GM13976 (cell line): ENCODE results near the gene GRIA3.

Source experiments
- DNase-seq: peaks from one replicate; pipeline ENCODE4 v3.0.0; 2012; ENCODE audit warnings: low spot score
- in situ Hi-C: fragments of 300-500 bp; cut with MboI; formaldehyde crosslinking; loops from one replicate; pipeline ENCODE4 v1.12.0; 2022; ENCODE audit warnings: low sequenced_read_pairs, mixed read lengths, inconsistent platforms; ENCODE audit not compliant: unreplicated experiment
- TF ChIP-seq, protein P1 (sequence below): IDR thresholded peaks from 2 replicates; pipeline ENCODE4 v1.5.1; 2012; ENCODE audit warnings: borderline replicate concordance, mild to moderate bottlenecking; ENCODE audit not compliant: insufficient read depth; ENCODE audit errors: extremely low read depth, missing control alignments, control extremely low read depth

The GRIA3 gene

DNA sequence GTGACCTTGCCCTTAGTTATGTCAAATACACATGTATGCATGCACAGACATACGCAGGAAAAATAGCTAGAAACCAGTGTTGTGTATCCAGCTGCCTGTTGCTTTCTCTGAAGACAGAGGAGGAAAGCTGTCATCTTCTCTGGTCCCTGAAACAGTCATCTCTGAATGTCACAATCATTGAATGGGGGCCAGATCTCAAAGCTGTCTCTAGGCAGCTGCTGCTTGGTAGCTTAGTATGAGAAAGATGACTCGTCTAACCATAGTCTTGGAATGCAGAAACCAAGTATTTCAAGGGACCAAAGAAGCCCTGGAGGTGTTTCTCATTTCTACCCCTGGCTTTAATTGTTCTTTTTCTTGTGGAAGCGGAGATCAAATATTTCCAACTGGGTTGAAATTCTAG is 4.0 kb downstream of the GRIA3 start:
- TF ChIP-seq, protein P1, sequence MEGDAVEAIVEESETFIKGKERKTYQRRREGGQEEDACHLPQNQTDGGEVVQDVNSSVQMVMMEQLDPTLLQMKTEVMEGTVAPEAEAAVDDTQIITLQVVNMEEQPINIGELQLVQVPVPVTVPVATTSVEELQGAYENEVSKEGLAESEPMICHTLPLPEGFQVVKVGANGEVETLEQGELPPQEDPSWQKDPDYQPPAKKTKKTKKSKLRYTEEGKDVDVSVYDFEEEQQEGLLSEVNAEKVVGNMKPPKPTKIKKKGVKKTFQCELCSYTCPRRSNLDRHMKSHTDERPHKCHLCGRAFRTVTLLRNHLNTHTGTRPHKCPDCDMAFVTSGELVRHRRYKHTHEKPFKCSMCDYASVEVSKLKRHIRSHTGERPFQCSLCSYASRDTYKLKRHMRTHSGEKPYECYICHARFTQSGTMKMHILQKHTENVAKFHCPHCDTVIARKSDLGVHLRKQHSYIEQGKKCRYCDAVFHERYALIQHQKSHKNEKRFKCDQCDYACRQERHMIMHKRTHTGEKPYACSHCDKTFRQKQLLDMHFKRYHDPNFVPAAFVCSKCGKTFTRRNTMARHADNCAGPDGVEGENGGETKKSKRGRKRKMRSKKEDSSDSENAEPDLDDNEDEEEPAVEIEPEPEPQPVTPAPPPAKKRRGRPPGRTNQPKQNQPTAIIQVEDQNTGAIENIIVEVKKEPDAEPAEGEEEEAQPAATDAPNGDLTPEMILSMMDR, result no peak
- in situ Hi-C loops, result no loop called here

DNA sequence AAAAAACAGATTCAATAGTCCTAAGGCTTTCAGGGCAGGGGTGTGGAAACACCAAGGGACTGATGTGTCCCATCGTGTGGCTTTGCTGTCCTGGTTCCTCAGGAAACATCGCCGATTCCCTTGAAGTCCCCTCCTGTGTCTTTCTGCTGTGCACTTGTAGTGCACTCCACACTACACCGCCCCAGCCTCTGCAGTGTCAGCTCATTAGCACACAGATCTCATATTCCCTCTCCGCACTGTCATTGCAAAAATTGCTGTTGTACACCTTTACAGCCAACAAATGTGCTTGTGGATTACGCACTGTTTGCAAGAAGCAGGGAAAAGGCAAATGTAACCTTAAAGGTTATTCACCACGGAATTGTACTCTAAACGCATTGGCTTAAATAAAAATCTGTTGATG is 5.3 kb downstream of the GRIA3 start:
- DNase-seq, result no peak
- in situ Hi-C loops, result no loop called here
- TF ChIP-seq, protein P1, result no peak

More for the DNA sequence above, 4.0 kb downstream of the GRIA3 start:
- no peak for DNase-seq

DNA sequence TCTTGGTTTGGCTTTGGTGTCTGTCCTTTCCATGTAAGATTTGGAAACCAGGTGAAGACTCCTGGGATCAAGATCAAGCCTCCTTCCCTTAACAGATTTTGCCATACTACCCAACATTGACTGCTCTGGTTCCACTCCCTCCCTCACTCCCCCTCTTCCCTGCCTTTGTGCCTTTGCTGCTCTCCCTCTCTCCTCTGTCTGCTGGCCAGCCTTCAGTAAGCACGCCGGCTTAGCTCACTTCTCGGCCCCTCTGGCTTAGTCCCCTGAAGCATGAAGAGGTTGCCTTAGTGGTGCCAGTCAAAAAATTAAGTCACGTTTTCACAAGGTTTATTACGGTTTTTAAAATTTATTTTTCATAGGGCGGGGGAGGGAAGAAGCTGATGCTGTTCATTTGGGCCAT is 6.0 kb downstream of the GRIA3 start:
- DNase-seq, result no peak
- in situ Hi-C loops, result no loop called here
- TF ChIP-seq, protein P1, result no peak

DNA sequence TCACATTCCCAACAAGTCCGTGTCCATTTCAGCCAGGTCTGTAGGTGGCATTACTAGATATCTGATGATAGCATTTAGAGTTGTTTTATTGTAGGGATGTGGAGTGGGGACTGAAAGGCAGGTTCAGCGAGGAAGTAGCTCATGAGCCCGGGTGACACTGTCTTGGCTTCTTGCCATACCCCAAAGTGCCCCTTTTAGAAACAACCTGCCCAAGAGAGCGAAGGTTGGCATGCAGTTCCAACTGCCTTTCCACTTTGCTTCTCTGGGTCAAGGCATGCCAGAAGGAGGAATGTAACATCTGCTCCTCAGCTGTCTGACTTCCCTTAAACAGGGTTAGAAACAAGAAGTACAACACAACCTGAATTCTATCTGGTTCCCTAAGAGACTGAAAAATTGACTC is 9.0 kb downstream of the GRIA3 start:
- in situ Hi-C loops, result no loop called here
- TF ChIP-seq, protein P1, result no peak
- DNase-seq, result no peak

DNA sequence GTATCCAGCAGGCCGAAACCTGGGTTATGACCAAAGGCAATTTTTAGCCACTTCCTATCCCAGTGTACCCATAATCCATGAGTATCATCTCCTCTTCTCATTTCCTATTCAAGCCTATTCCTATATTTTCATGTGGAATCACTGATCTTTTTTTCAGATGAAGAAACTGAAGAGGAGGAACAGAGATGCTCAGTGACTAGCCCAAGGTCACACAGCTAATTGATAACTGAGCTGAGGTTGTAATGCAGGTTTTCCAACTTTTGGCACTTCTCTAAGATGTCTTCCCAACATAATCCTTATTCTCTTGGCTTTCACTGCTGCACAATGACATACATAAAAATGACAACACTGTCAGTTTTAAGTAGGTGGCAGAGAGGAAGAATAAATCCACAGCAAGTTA is 15.3 kb downstream of the GRIA3 start:
- TF ChIP-seq, protein P1, result no peak
- no peak for DNase-seq
- in situ Hi-C loops, result no loop called here

DNA sequence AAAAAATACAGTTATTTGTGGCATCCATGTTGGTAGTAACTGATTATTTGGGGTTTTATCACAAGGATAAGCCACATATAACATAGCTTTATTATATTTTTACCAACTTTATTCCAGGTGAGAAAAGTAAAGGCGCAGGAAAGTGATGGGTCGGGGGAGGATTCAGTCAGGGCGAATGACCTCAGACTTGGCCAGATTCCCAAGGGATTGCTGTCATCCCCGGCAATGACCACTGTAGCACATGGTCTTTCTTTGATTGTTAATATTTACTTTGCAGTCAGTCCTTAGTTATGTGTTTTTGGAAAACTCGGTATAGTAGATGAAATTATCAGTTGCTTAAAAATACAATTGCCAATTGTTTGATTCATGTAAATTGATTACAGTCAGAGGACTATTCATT is 17.6 kb downstream of the GRIA3 start:
- TF ChIP-seq, protein P1, result no peak
- in situ Hi-C loops, result no loop called here
- no peak for DNase-seq

DNA sequence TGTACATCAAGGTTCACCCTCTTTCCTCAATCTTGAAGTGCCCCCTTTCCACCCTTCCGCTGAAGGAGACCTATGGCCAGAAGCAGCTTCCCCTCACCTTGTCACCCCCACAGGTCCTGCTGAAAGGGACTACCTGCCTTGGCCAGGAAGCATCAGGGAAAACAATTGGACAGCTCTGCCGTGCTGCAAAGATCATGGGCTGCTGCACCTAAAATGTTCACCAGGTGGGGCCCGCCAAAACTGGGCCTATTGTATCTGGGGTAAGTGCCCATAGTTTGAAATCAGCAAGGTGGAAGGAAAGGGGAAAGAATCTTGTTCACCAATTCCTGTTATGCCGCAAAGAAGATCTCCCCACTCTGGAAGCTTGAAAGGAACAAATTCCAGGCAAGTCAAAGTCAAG is 18.4 kb downstream of the GRIA3 start:
- no peak for DNase-seq
- TF ChIP-seq, protein P1, result no peak
- in situ Hi-C loops, result no loop called here
